Activated CD8-positive, alpha-beta memory T cell treated with anti-CD3 and anti-CD28 coated beads, Interleukin-2, amount 50 U/mL, for 4 hours (primary cell): ENCODE measurements around the gene RABGGTB.
"Not testable (repeated sequence)": the region's sequence is repeated elsewhere in the genome, so short reads cannot be mapped to it uniquely, and the experiment has no call there.

Source experiments
- DNase-seq: peaks from one replicate; pipeline ENCODE4 v3.0.0-alpha.2; 2020

The RABGGTB gene

GRCh38 chr1:75796376-75797272, 10.6 kb downstream of the RABGGTB start, which contains the start of gene MSH4:
Gene MSH4 (plus strand): TSS chr1:75796882. CDS start chr1:75796986, 104 bp downstream.
- DNase-seq = no peak

GRCh38 chr1:75797273-75797588, 11.2 kb downstream of the RABGGTB start:
- no peak for DNase-seq

- no peak for DNase-seq
Measured at GRCh38 chr1:75797606-75798216, 11.7 kb downstream of the RABGGTB start.

- not testable (repeated sequence) for DNase-seq
Measured at GRCh38 chr1:75801480-75801879, 15.4 kb downstream of the RABGGTB start.

- DNase-seq = no peak
Measured at GRCh38 chr1:75808921-75809320, 22.9 kb downstream of the RABGGTB start.

- DNase-seq = not testable (repeated sequence)
Measured at GRCh38 chr1:75810113-75810512, 24.1 kb downstream of the RABGGTB start.

- no peak for DNase-seq
Measured at GRCh38 chr1:75811211-75811981, 25.3 kb downstream of the RABGGTB start.

- no peak for DNase-seq
Measured at GRCh38 chr1:75812065-75812464, 26.0 kb downstream of the RABGGTB start.

- not testable (repeated sequence) for DNase-seq
Measured at GRCh38 chr1:75823596-75823995, 37.5 kb downstream of the RABGGTB start.

- no peak for DNase-seq
Measured at GRCh38 chr1:75836528-75837100, 50.6 kb downstream of the RABGGTB start.

GRCh38 chr1:75838079-75838478, 52.0 kb downstream of the RABGGTB start:
- DNase-seq = no peak

GRCh38 chr1:75841421-75841820, 55.4 kb downstream of the RABGGTB start:
- no peak for DNase-seq
